ENCODE results near the gene TMEM117.

Gene TMEM117

DNA sequence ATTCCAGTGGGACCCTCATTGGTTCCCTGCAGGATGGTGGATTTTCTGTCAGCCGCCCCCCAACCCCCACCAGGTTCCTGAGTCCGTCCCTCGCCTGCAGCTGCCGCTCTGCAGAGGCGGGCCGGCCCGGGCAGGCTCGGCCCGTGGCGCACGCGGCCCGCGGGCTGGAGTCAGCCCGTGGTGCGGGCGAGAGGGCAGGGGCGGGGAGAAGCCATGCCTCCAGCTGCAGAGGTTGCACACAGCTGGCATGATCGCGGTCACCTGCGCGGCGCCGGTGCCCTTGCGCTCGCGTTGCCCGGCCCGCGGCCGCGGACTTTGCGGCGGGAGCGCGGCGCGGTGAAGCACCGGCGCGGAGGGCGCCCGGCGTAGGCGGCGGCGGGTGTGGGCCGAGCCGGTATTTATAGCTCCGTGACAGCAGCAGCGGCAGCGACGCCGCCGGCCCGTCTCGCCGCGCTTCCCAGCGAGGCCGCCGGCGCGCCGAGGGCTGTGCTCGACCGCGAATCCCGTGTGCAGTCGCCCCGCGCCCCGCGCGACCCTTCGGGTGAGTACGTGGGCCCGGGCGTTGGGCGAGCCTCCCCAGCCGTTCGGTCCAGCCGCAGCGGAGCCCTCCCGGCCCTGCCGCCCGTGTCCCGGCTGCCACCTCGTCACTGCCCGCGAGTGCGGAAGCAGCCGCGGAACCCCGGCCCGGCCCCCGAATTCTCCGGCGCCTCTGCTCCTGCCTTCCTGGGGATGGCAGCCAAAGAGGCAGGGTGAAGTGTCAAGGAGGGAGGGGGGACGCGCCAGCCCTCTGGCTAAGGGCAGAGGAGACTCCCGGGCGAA lies at the start of gene TMEM117:
TMEM117 (plus strand) TSS at position 426 of the 819 bp plus-strand sequence.
- H3K4me1 Mint-ChIP-seq (ENCODE audit: low read depth) = peaks cover 55% of the 10 kb centered on the region
- H3K27ac Mint-ChIP-seq = peak within 1 kb of the TSS; percentile 84
- peak; percentile 80 for DNase-seq
- H3K4me3 Mint-ChIP-seq = peak within 1 kb of the TSS; percentile 75
- no peaks in the 10 kb centered on the region for H3K36me3 Mint-ChIP-seq (ENCODE audit: low read depth)
- H3K27me3 Mint-ChIP-seq = no peaks in the 10 kb centered on the region
- no peaks in the 10 kb centered on the region for H3K9me3 Mint-ChIP-seq

DNA sequence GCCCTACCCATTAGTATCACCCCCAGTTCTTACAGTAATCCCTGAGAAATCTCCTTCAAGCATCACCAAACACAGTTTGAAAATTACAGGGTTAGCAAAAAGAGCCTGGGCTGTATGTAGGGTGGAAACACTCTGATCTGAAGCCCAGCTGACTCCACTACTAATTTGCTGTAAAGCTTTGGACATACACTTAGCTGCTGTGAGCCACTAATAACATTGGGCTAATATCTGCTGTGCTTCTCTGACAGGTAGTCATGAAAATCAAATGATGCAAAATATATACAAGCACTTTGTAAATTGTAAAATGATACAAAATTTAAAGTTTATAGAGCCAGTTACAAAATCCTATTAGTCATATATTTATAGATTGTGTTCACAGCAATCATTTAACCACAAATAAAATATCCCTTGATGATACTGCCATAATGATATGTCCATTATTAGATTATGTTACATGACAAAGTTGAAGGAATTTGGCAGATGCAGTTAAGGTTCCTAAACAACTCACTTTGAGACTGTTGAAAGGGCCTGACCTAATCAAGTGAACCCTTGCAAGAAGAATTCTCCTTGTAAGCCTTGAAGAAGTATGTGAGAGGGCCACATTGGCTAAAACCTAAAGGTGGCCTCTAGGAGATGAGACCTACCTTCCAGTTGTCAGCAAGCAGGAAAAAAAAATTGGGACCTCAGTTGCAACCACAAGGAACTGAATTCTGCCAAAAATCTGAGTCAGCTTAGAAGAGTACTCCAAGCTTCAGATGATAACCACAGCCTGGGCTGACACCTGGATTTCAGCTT lies 48.8 kb upstream of the TMEM117 start:
- Mint-ChIP-seq H3K36me3 (ENCODE audit: low read depth) (peaks cover 66% of the 10 kb centered on the region), H3K27ac (no peak overlapping the region), H3K27me3 (no peaks in the 10 kb centered on the region), H3K9me3 (no peaks in the 10 kb centered on the region), H3K4me1 (ENCODE audit: low read depth) (no peaks in the 10 kb centered on the region), H3K4me3 (no peak overlapping the region)
- no peak for DNase-seq

DNA sequence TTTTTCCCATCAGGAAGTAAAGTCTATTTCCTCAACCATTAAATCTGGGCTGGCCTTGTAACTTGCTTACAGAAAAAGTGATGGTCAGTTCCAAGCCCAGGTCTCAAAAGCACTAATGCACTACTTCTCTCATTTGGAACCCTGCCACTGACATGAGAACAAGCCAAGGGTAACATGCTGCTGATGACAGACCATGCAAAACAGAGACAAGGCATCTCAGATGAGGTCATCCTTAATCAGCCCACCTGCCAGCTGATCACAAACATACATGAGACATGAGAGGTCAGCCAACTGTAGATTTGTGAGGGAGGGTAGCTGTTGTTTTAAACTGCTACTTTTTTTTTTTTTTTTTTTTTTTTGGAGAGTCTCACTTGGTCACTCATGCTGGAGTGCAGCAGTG lies 45.9 kb upstream of the TMEM117 start:
- Mint-ChIP-seq H3K4me3 (no peak overlapping the region), H3K36me3 (ENCODE audit: low read depth) (peaks cover 61% of the 10 kb centered on the region), H3K4me1 (ENCODE audit: low read depth) (no peaks in the 10 kb centered on the region), H3K27me3 (no peaks in the 10 kb centered on the region), H3K27ac (peak overlapping the region; percentile 22), H3K9me3 (no peaks in the 10 kb centered on the region)
- DNase-seq = no peak

DNA sequence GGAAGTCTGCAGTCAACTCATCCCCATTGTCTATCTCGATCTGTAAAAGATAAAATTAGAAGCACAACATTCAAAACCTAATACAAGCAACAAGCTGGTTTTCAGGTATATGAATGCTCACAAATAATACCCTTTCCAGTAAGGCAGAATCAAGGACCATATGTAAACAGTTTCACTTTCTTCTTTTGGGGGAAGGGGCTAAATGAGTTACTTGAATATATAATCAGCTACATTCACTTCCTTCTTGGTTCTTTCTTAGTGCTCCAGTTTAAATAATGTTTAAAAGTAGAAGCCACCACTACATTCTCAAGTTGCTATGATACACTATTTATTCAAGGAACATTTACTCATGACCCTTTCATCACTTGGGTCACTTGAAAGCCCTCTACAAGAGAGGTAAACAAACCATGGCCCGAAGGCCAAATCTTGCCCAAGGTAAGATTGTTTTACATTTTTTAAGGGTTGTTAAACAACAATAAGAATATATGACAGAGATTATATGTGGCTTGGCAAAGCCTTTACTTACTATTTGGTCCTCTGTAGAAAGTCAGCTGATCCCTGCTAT lies 40.1 kb upstream of the TMEM117 start:
- Mint-ChIP-seq H3K4me1 (ENCODE audit: low read depth) (peaks cover 14% of the 10 kb centered on the region), H3K4me3 (no peak overlapping the region), H3K27me3 (no peaks in the 10 kb centered on the region), H3K27ac (peak overlapping the region; percentile 63), H3K9me3 (no peaks in the 10 kb centered on the region), H3K36me3 (ENCODE audit: low read depth) (peaks cover 71% of the 10 kb centered on the region)
- DNase-seq = no peak

DNA sequence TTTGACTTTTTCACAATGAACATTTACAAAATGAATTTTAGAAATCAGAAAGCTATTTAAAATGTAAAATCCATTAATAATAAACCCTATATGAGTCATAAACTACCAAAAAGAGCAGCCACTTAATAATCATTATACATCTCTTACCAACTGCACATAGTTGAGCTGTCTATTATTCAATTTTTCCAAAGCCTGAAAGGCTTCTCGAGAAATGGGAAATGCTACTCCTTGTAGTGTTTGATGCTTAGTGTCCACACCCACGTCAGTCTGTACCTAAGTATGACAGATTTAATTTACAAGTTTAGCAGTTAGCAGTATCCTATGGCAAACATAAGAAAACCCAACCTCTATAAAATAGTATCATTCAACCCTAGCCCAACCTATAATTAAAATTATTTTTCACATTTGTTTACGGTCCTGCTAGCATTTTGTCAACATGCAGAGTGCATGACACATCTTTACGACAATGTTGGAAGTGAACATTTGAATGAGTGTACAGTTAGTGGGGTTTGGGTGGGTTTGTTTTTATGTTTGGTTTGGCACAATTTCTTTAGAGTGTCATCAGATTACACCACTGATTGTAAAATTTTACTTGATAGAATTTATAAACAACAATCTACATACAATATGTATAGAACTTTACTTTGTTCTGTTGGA lies 38.2 kb upstream of the TMEM117 start:
- Mint-ChIP-seq H3K4me1 (ENCODE audit: low read depth) (peaks cover 18% of the 10 kb centered on the region), H3K9me3 (no peaks in the 10 kb centered on the region), H3K27ac (peak overlapping the region; percentile 57), H3K27me3 (no peaks in the 10 kb centered on the region), H3K4me3 (no peak overlapping the region), H3K36me3 (ENCODE audit: low read depth) (peaks cover 79% of the 10 kb centered on the region)
- no peak for DNase-seq

DNA sequence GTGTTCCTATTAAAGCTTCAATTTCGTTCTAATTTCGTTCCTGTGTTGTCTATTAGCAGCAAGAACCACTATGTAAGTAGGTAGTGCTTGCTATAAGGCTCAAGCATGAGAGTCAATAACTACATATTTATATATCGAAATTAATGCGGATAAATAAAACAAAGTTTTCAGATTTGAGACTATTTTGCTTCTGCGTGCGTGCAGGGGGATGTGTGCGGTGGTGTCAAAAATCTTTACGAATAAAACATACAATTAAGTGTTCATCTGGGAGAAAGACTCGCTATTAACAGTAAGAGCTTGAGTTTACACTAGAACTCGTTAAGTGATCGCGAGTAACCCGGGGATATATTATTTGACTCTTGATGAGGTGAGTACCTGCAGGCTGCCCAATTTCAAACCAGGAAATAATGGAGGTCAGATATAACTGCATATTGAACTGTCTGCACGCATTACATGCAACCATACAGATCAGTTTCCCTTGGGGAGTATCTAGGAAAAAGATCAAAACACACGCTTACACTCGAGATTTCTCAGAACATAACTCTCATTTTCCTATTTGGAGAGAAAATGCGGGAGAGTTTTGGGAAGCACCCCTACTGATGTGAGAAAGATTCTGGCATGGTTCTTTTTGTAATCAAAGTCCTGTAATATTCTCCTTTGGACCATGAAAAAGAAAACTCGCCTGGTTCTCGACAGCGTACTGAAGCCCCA lies 30.6 kb upstream of the TMEM117 start:
- Mint-ChIP-seq H3K36me3 (ENCODE audit: low read depth) (peaks cover 47% of the 10 kb centered on the region), H3K27me3 (no peaks in the 10 kb centered on the region), H3K27ac (peak overlapping the region; percentile 94), H3K4me3 (peak overlapping the region; percentile 99), H3K9me3 (no peaks in the 10 kb centered on the region), H3K4me1 (ENCODE audit: low read depth) (peaks cover 36% of the 10 kb centered on the region)
- no peak for DNase-seq

DNA sequence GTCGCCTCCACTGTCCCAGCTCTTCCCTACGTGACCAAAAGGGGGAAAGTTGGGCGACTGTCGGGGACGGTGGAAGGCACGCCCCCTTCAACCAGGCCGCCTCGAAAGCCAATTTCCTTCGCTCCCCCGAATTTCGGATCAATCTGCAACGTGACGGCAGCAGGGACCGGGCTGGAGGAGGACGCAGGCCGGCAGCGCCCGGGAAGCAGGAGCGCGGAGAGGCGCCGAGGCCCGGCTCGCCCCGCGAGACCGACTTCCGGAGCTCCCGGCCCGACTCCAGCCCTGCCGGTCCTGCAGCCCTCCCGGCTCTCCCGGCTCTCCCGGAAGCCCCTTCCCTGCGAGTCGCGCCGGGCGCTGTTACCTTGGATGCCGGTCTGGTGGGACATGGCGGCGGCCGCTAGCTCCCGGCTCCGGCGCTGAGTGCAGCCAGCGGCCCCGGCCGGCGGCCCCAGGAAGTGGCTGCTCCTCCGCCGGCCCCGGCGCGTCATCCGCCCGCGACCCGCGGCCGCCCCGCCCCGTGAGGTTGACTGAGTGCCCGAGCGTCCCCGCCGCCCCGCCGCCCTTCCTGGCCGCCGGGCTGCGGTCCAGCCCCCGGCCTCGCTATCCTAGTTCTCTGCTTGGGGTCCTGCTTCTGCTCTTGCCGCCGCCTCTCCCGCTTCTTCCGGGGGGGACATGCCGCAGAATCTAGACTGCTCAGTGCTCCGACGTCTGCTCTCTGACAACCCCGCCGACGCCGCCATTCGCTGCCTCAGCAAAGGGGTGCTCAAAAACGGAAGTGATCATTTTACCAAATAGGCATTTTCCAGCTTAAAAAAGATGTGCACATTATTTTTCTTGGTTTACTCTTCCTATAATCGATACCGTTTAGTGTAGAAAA lies 29.8 kb upstream of the TMEM117 start, which contains the start of gene TWF1:
TWF1 (minus strand) TSS at position 458 of the 877 bp plus-strand sequence; CDS start at position 386, 72 bp downstream.
- peaks cover 35% of the 10 kb centered on the region for H3K4me1 Mint-ChIP-seq (ENCODE audit: low read depth)
- H3K36me3 Mint-ChIP-seq (ENCODE audit: low read depth) = peaks cover 39% of the 10 kb centered on the region
- H3K27me3 Mint-ChIP-seq = no peaks in the 10 kb centered on the region
- peak within 1 kb of the TSS; percentile 99 for H3K4me3 Mint-ChIP-seq
- DNase-seq = peak; percentile 95
- H3K27ac Mint-ChIP-seq = peak within 1 kb of the TSS; percentile 100
- H3K9me3 Mint-ChIP-seq = no peaks in the 10 kb centered on the region

DNA sequence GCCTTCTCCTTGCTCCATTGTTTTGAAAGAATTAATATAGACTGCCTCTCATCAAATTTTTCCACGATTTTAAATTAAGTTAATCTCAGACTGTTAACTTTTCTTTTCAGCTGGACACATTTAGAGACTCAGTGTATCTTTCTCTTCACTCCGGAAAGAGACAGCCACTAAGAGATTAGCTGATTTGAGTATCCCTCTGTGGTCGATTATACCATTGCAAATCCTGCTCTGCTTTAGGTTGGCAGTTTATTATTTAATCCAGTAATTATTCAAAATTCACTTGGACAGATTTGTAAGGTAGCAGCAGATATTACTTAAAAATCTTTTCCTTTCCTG lies 29.2 kb upstream of the TMEM117 start:
- Mint-ChIP-seq H3K4me3 (peak overlapping the region; percentile 99), H3K9me3 (no peaks in the 10 kb centered on the region), H3K27me3 (no peaks in the 10 kb centered on the region), H3K4me1 (ENCODE audit: low read depth) (peaks cover 38% of the 10 kb centered on the region), H3K36me3 (ENCODE audit: low read depth) (peaks cover 36% of the 10 kb centered on the region), H3K27ac (peak overlapping the region; percentile 100)
- DNase-seq = no peak

DNA sequence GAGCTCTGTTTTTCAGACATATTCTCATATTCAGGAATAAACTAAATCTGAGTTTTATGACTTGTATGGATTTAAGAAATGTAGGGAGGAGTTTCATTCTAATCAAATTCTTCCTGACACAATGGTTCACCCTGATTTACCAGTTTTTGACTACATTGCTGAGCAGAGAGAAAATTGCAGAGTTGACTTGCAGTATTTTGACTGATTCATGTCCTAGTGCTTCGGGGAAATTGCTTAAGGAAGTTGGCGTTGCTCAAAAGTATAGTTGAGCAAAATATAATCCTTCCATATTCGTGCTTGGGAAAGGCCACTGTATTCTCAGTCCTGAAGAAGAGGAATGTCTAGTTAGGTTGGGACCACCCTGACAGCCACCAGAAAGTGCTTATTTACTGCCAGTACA lies 28.5 kb upstream of the TMEM117 start:
- no peaks in the 10 kb centered on the region for H3K9me3 Mint-ChIP-seq
- peaks cover 40% of the 10 kb centered on the region for H3K4me1 Mint-ChIP-seq (ENCODE audit: low read depth)
- no peak for DNase-seq
- peak overlapping the region; percentile 100 for H3K27ac Mint-ChIP-seq
- H3K27me3 Mint-ChIP-seq = no peaks in the 10 kb centered on the region
- peaks cover 31% of the 10 kb centered on the region for H3K36me3 Mint-ChIP-seq (ENCODE audit: low read depth)
- peak overlapping the region; percentile 99 for H3K4me3 Mint-ChIP-seq

DNA sequence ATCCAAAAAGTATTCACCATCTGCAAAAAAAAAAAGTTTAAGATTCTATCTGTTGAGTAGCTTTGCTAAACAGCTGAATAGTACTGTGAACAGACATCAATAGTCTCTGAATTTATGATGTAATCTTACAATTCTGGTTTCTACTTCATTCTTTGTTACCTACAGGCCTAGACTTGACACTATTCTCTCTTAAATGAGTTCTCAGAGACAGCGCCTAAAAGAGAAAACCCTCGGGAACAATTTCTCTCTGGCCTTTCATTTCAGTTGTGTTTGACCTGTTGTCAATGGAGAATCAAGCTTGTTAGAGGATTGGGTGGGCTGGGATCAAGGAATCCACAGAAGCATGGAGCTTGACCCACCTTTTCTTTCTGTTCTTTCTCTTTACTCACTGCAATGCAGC lies 23.8 kb upstream of the TMEM117 start:
- no peaks in the 10 kb centered on the region for H3K9me3 Mint-ChIP-seq
- H3K27me3 Mint-ChIP-seq = no peaks in the 10 kb centered on the region
- H3K4me1 Mint-ChIP-seq (ENCODE audit: low read depth) = peaks cover 24% of the 10 kb centered on the region
- DNase-seq = no peak
- H3K4me3 Mint-ChIP-seq = no peak overlapping the region
- no peaks in the 10 kb centered on the region for H3K36me3 Mint-ChIP-seq (ENCODE audit: low read depth)
- H3K27ac Mint-ChIP-seq = no peak overlapping the region

DNA sequence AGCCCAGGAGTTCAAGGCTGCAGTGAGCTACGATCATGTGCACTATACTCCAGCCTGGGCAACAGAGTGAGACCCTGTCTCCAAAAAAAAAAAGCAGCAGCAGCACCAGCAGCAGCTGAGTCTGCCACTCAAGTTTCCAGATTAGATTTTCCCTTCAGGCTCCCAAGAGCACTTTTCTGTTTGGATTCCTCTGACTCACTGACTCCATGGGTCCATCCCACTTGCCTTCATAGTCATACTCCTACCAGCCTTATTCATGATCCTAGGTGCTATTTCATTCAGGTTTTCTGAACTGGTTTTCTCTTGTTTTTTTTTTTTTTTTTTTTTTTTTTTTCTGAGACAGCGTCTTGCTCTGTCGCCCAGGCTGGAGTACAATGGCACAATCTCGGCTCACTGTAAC lies 23.0 kb upstream of the TMEM117 start:
- no peaks in the 10 kb centered on the region for H3K9me3 Mint-ChIP-seq
- H3K36me3 Mint-ChIP-seq (ENCODE audit: low read depth) = no peaks in the 10 kb centered on the region
- no peak overlapping the region for H3K4me3 Mint-ChIP-seq
- no peaks in the 10 kb centered on the region for H3K27me3 Mint-ChIP-seq
- DNase-seq = no peak
- H3K27ac Mint-ChIP-seq = no peak overlapping the region
- peaks cover 19% of the 10 kb centered on the region for H3K4me1 Mint-ChIP-seq (ENCODE audit: low read depth)

DNA sequence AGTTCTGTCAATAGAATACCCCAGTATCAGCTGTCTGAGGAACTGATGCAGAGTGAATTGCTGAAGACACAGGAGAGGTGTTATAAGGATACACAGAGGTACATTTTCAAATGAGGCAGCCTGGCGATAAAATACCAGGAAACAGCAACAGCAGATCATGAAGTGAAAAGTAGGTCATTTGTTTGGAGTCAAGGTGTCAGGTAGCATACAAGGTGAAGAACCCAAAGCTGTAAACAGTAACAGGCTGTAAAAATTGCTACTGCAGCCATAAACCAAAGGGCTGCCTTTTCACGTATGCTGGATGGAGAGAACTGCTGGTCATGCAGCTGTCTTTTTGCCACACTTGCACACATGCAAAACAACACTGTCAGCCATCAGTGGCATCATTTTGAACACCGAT lies 20.5 kb upstream of the TMEM117 start:
- peaks cover 17% of the 10 kb centered on the region for H3K4me1 Mint-ChIP-seq (ENCODE audit: low read depth)

DNA sequence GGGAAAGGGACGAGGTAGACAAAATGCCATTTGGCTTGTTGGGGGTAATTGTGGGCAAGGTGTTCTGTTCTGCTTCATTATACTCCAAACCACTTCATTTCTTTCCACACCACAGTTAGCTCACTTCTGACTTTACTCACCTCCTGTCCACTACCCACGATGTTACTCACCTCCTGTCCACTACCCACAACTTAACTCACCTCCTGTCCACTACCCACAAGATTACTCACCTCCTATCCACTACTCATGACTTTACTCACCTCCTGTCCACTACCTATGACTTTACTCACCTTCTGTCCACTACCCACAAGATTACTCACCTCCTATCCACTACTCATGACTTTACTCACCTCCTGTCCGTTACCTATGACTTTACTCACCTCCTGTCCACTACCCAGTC lies 19.7 kb upstream of the TMEM117 start:
- H3K36me3 Mint-ChIP-seq (ENCODE audit: low read depth) = no peaks in the 10 kb centered on the region
- H3K9me3 Mint-ChIP-seq = no peaks in the 10 kb centered on the region
- H3K27me3 Mint-ChIP-seq = no peaks in the 10 kb centered on the region
- peak overlapping the region; percentile 17 for H3K27ac Mint-ChIP-seq
- no peak overlapping the region for H3K4me3 Mint-ChIP-seq
- no peak for DNase-seq
- H3K4me1 Mint-ChIP-seq (ENCODE audit: low read depth) = peaks cover 14% of the 10 kb centered on the region

More for the DNA sequence above, 20.5 kb upstream of the TMEM117 start:
- Mint-ChIP-seq H3K27ac (no peak overlapping the region), H3K9me3 (no peaks in the 10 kb centered on the region), H3K27me3 (no peaks in the 10 kb centered on the region), H3K4me3 (no peak overlapping the region), H3K36me3 (ENCODE audit: low read depth) (no peaks in the 10 kb centered on the region)
- no peak for DNase-seq
